IMR-90 (cell line): Measurements from ENCODE around the gene LZTS3. TPM values are rescaled to one million over a fixed set of nuclear protein-coding genes. Genes with fewer than 3 reads are reported as not detected.

Experiments used
- ATAC-seq: fragments of 200-7000 bp; cut with Tn5 transposase; 2 replicates; pipeline ENCODE4 v1.9.1; 2020; ENCODE audit warnings: low read depth, mild to moderate bottlenecking, moderate library complexity
- BruUV-seq: library from RNA; stranded (reverse); fragments of 400-500 nt; replicated peaks from 2 replicates; lab custom pipeline; 2021; lab: Mats Ljungman, UMichigan
- CTCF ChIA-PET: fragments of 300-600 bp; formaldehyde crosslinking; extraction: SDS; loops from one replicate; lab custom pipeline; 2021; ENCODE audit warnings: antibody characterized with exemption; lab: Yijun Ruan, JAX
- POLR2A ChIA-PET: fragments of 300-600 bp; sonication (Branson Sonifier 250); formaldehyde crosslinking; loops from one replicate; lab custom pipeline; 2022; ENCODE audit warnings: antibody characterized with exemption; ENCODE audit not compliant: unreplicated experiment; lab: Charles Lee
- DNase-seq: peaks from one replicate; pipeline ENCODE4 v3.0.0; 2013
- H2AFZ ChIP-seq: replicated peaks from 2 replicates; pipeline ENCODE3; 2013; ENCODE audit warnings: low read length, mild to moderate bottlenecking; ENCODE audit not compliant: poor library complexity
- H2AK5ac ChIP-seq: 2 replicates; pipeline ENCODE4 v1.6.1; 2013; ENCODE audit warnings: low read depth, low read length, inconsistent platforms
- H2AK9ac ChIP-seq: replicated peaks from 2 replicates; pipeline ENCODE3; 2013; ENCODE audit warnings: mild to moderate bottlenecking, low read depth, low read length, moderate library complexity; ENCODE audit not compliant: poor library complexity
- H2BK120ac ChIP-seq: 2 replicates; pipeline ENCODE4 v1.6.1; 2013; ENCODE audit warnings: low read depth, low read length, inconsistent platforms
- H2BK15ac ChIP-seq: 3 replicates; pipeline ENCODE4 v1.6.1; 2013; ENCODE audit warnings: low read depth, low read length, inconsistent platforms
- H2BK20ac ChIP-seq: 2 replicates; pipeline ENCODE4 v1.6.1; 2013; ENCODE audit warnings: low read depth, mild to moderate bottlenecking, inconsistent platforms, low read length, moderate library complexity
- H2BK5ac ChIP-seq: 2 replicates; pipeline ENCODE4 v1.6.1; 2013; ENCODE audit warnings: mild to moderate bottlenecking, low read depth, low read length, inconsistent platforms; ENCODE audit not compliant: poor library complexity, severe bottlenecking
- H3K14ac ChIP-seq: replicated peaks from 2 replicates; pipeline ENCODE4 v1.6.1; 2013; ENCODE audit warnings: low read depth, low read length, inconsistent platforms
- H3K18ac ChIP-seq: 2 replicates; pipeline ENCODE4 v1.6.1; 2013; ENCODE audit warnings: low read depth, low read length, control low read depth
- H3K23ac ChIP-seq: 2 replicates; pipeline ENCODE4 v1.6.1; 2013; ENCODE audit warnings: low read depth, low read length, inconsistent platforms
- H3K27ac ChIP-seq: 2 replicates; pipeline ENCODE4 v1.5.1; 2013; ENCODE audit warnings: mild to moderate bottlenecking, control low read depth, low read length; ENCODE audit not compliant: insufficient read depth
- H3K27me3 ChIP-seq: 2 replicates; pipeline ENCODE4 v1.6.1; 2013; ENCODE audit warnings: low read length; ENCODE audit not compliant: control insufficient read depth, insufficient read depth
- H3K36me3 ChIP-seq: 2 replicates; pipeline ENCODE4 v1.6.1; 2013; ENCODE audit warnings: low read length, mixed read lengths; ENCODE audit not compliant: control insufficient read depth, insufficient read depth
- H3K4ac ChIP-seq: 2 replicates; pipeline ENCODE4 v1.6.1; 2013; ENCODE audit warnings: low read depth, low read length, inconsistent platforms
- H3K4me1 ChIP-seq: 2 replicates; pipeline ENCODE4 v1.6.1; 2013; ENCODE audit warnings: low read length, mixed read lengths; ENCODE audit not compliant: control insufficient read depth, insufficient read depth
- H3K4me2 ChIP-seq: 2 replicates; pipeline ENCODE4 v1.6.1; 2013; ENCODE audit warnings: low read depth, mild to moderate bottlenecking, control low read depth, low read length, moderate library complexity
- H3K4me3 ChIP-seq: 2 replicates; pipeline ENCODE4 v1.5.1; 2013; ENCODE audit warnings: low read depth, mild to moderate bottlenecking, control low read depth, low read length, moderate library complexity; ENCODE audit not compliant: insufficient read depth
- H3K56ac ChIP-seq: 2 replicates; pipeline ENCODE4 v1.6.1; 2013; ENCODE audit warnings: low read length, inconsistent platforms; ENCODE audit not compliant: insufficient read depth; ENCODE audit errors: extremely low read depth
- H3K79me1 ChIP-seq, 2 experiments: 2 replicates each; pipeline ENCODE4 v1.6.1; 2013; ENCODE audit warnings: low read length in 2 of 2, inconsistent platforms in 1 of 2, low read depth in 1 of 2
- H3K9ac ChIP-seq: 2 replicates; pipeline ENCODE4 v1.6.1; 2013; ENCODE audit warnings: low read depth, low read length, control low read depth
- H3K9me1 ChIP-seq: 2 replicates; pipeline ENCODE4 v1.6.1; 2013; ENCODE audit warnings: low read length, inconsistent platforms; ENCODE audit not compliant: insufficient read depth
- H3K9me3 ChIP-seq: 2 replicates; pipeline ENCODE4 v1.6.1; 2013; ENCODE audit warnings: low read length; ENCODE audit not compliant: control insufficient read depth, insufficient read depth
- H4K20me1 ChIP-seq: 2 replicates; pipeline ENCODE4 v1.6.1; 2013; ENCODE audit warnings: low read length, inconsistent platforms; ENCODE audit not compliant: insufficient read depth
- H4K5ac ChIP-seq: 2 replicates; pipeline ENCODE4 v1.6.1; 2013; ENCODE audit warnings: mild to moderate bottlenecking, low read depth, low read length, control low read depth
- H4K8ac ChIP-seq, 2 experiments: 2 replicates each; pipeline ENCODE4 v1.6.1; 2013; ENCODE audit warnings: low read depth in 2 of 2, low read length in 2 of 2, control low read depth in 1 of 2, inconsistent platforms in 1 of 2
- H4K91ac ChIP-seq: 2 replicates; pipeline ENCODE4 v1.6.1; 2013; ENCODE audit warnings: low read depth, low read length, inconsistent platforms; ENCODE audit not compliant: insufficient read depth
- BHLHE40 ChIP-seq: fragments of 150-350 bp; IDR thresholded peaks from 2 replicates; pipeline ENCODE4 v1.6.1; 2016; ENCODE audit warnings: mild to moderate bottlenecking, low read depth, low read length
- CEBPB ChIP-seq: IDR thresholded peaks from 2 replicates; pipeline ENCODE4 v1.6.1; 2012; ENCODE audit warnings: low read depth, low read length, improper control_type of control experiment
- CHD1 ChIP-seq: IDR thresholded peaks from 2 replicates; pipeline ENCODE4 v1.6.1; 2012; ENCODE audit warnings: low read depth, low read length, improper control_type of control experiment
- ELK1 ChIP-seq: fragments of 150-350 bp; IDR thresholded peaks from 2 replicates; pipeline ENCODE4 v1.6.1; 2016; ENCODE audit warnings: low read depth, mild to moderate bottlenecking, low read length, moderate library complexity, borderline replicate concordance
- FOS ChIP-seq: fragments of 150-350 bp; IDR thresholded peaks from 2 replicates; pipeline ENCODE4 v1.6.1; 2016; ENCODE audit warnings: low read depth, low read length
- MAFK ChIP-seq: IDR thresholded peaks from 2 replicates; pipeline ENCODE4 v1.6.1; 2012; ENCODE audit warnings: low read depth, low read length, improper control_type of control experiment
- MAZ ChIP-seq: IDR thresholded peaks from 2 replicates; pipeline ENCODE4 v1.6.1; 2012; ENCODE audit warnings: low read depth, mild to moderate bottlenecking, low read length, improper control_type of control experiment, moderate library complexity, borderline replicate concordance
- MXI1 ChIP-seq: IDR thresholded peaks from 2 replicates; pipeline ENCODE4 v1.6.1; 2012; ENCODE audit warnings: low read depth, mild to moderate bottlenecking, low read length, moderate library complexity, borderline replicate concordance
- NFE2L2 ChIP-seq: fragments of 150-350 bp; IDR thresholded peaks from 2 replicates; pipeline ENCODE4 v1.6.1; 2016; ENCODE audit warnings: low read depth, mild to moderate bottlenecking, low read length
- POLR2A ChIP-seq: IDR thresholded peaks from 2 replicates; pipeline ENCODE4 v1.6.1; 2012; ENCODE audit warnings: mild to moderate bottlenecking, low read depth, low read length
- RAD21 ChIP-seq: IDR thresholded peaks from 2 replicates; pipeline ENCODE4 v1.6.1; 2012; ENCODE audit warnings: low read length, improper control_type of control experiment
- RCOR1 ChIP-seq: IDR thresholded peaks from 2 replicates; pipeline ENCODE4 v1.6.1; 2012; ENCODE audit warnings: mild to moderate bottlenecking, low read length, improper control_type of control experiment; ENCODE audit not compliant: insufficient replicate concordance
- RFX5 ChIP-seq: IDR thresholded peaks from 2 replicates; pipeline ENCODE4 v1.8.0; 2012; ENCODE audit warnings: low read depth, mild to moderate bottlenecking, low read length, moderate library complexity
- SMC3 ChIP-seq: fragments of 150-350 bp; IDR thresholded peaks from 2 replicates; pipeline ENCODE4 v1.6.1; 2016; ENCODE audit warnings: low read depth, mild to moderate bottlenecking, antibody characterized with exemption, low read length, moderate library complexity
- USF2 ChIP-seq: fragments of 150-350 bp; IDR thresholded peaks from 2 replicates; pipeline ENCODE4 v1.6.1; 2017; ENCODE audit warnings: mild to moderate bottlenecking, antibody characterized with exemption, low read length, low read depth
- WGBS, 2 experiments: methylation state at CpG; one replicate each; pipeline versions ENCODE4 v1.1.5 to v1.1.7; 2013; ENCODE audit warnings: missing lambda C conversion rate in 2 of 2; ENCODE audit not compliant: insufficient read length in 1 of 2; ENCODE audit errors: extremely low coverage in 2 of 2; 5-methylcytosine and 5-hydroxymethylcytosine counted together
- dilution Hi-C: fragments of 300-500 bp; cut with HindIII; formaldehyde crosslinking; loops from one replicate; pipeline ENCODE4 v1.14.3; 2018; ENCODE audit warnings: low sequenced_read_pairs; ENCODE audit not compliant: unreplicated experiment
- in situ Hi-C: fragments of 300-500 bp; cut with MboI; formaldehyde crosslinking; loops from 3 replicates; pipeline ENCODE4 v1.14.3; 2019; ENCODE audit warnings: low sequenced_read_pairs, inconsistent platforms, mixed read lengths
- intact Hi-C: fragments of 100-400 bp; cut with micrococcal nuclease; formaldehyde crosslinking; loops from 2 replicates; pipeline ENCODE4 v1.10.0; 2022
- polyA plus RNA-seq, 3 experiments: library from polyadenylated mRNA; depleted of rRNA; stranded (reverse); fragments of >200 nt; gene quantifications; 2 replicates each; pipeline ENCODE4 v1.2.3, GENCODE V29; 2012; ENCODE audit warnings: low replicate concordance in 1 of 3
- total RNA-seq: library from RNA; depleted of rRNA; stranded (reverse); fragments of >200 nt; gene quantifications from 2 replicates; pipeline ENCODE4 v1.2.3, GENCODE V29; 2012
- TF ChIP-seq, protein P1 (sequence below): conservative IDR thresholded peaks from 2 replicates; pipeline ENCODE4 v1.5.1; 2012; ENCODE audit warnings: mild to moderate bottlenecking, low read depth, low read length, improper control_type of control experiment

The LZTS3 gene
- total and polyA plus RNA-seq, 2 of the 4 experiments (the other 2 are of a cell fraction), result 1.4 to 3.2 TPM

DNA sequence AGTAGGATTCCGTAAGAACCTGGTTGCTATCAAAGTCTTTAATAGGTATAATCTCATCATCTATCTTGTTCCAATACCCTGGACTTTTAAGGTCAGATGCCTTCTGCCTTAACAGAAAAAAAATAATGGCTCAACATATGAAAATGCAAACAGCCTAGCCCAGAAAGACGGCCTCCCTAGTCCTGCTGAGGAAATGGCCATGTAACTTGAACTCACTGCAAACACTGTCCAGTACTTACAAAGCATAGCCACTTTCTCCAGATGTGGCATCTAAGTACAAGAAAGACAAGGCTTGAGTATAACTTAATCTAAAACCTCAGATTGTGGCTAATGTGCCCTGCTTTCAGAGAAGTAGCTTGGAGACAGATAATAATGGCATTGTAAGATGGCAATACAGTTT lies 40.2 kb downstream of the LZTS3 start:
- no peak overlapping the region for H2AFZ ChIP-seq
- CTCF ChIA-PET, result no interaction called here
- no peaks in the 10 kb centered on the region for H3K9me3 ChIP-seq
- peaks cover 8% of the 10 kb centered on the region for H3K9me1 ChIP-seq
- H3K36me3 ChIP-seq, result peaks cover 2% of the 10 kb centered on the region; the same call in 1 of the 2 replicates
- peaks cover 21 to 57% of the 10 kb centered on the region in 2 experiments for H3K79me1 ChIP-seq
- H2AK9ac ChIP-seq, result no peak overlapping the region
- no peak overlapping the region; the same call in 1 of the 2 replicates for H3K56ac ChIP-seq
- no CpG with 5 or more reads among the region's 2 CpGs for WGBS, 2 experiments
- H3K14ac ChIP-seq, result no peak overlapping the region
- dilution Hi-C loops (no loop called here), in situ Hi-C loops (no loop called here), intact Hi-C loops (no loop called here)
- H3K27me3 ChIP-seq, result no peaks in the 10 kb centered on the region
- H4K5ac ChIP-seq, result no peak overlapping the region
- no peak overlapping the region for H4K8ac ChIP-seq
- H2BK5ac ChIP-seq, result peak overlapping the region; percentile 71
- H2BK15ac ChIP-seq, result no peak overlapping the region
- peaks cover 12% of the 10 kb centered on the region for H3K4me1 ChIP-seq
- no peak overlapping the region for H3K23ac ChIP-seq
- H4K91ac ChIP-seq, result no peak overlapping the region
- 0 out of 2 replicates have a peak overlapping the region, but pooled peaks have one; percentile 14 for H3K27ac ChIP-seq
- H3K18ac ChIP-seq, result no peak overlapping the region; the same call in 1 of the 2 replicates
- H3K9ac ChIP-seq, result no peak overlapping the region
- BruUV-seq, result no TSS peak
- H2BK120ac ChIP-seq, result no peak overlapping the region
- DNase-seq, result peak; percentile 65
- POLR2A ChIA-PET, result interaction anchor here (0.7 kb wide), 1 partner anchor 81 kb away, joined by 7 read pairs; no protein-coding TSS in a partner anchor
- peak; percentile 79 for ATAC-seq
- H3K4me2 ChIP-seq, result peak overlapping the region; percentile 39; the same call in 1 of the 2 replicates
- TF ChIP-seq MXI1 (no peak), RCOR1 (no peak), RFX5 (no peak), FOS (no peak), ELK1 (no peak), SMC3 (no peak), NFE2L2 (no peak), POLR2A (no peak), CHD1 (no peak), BHLHE40 (no peak), USF2 (no peak), MAZ (no peak), RAD21 (no peak), MAFK (no peak), CEBPB (no peak)
- TF ChIP-seq, protein P1, sequence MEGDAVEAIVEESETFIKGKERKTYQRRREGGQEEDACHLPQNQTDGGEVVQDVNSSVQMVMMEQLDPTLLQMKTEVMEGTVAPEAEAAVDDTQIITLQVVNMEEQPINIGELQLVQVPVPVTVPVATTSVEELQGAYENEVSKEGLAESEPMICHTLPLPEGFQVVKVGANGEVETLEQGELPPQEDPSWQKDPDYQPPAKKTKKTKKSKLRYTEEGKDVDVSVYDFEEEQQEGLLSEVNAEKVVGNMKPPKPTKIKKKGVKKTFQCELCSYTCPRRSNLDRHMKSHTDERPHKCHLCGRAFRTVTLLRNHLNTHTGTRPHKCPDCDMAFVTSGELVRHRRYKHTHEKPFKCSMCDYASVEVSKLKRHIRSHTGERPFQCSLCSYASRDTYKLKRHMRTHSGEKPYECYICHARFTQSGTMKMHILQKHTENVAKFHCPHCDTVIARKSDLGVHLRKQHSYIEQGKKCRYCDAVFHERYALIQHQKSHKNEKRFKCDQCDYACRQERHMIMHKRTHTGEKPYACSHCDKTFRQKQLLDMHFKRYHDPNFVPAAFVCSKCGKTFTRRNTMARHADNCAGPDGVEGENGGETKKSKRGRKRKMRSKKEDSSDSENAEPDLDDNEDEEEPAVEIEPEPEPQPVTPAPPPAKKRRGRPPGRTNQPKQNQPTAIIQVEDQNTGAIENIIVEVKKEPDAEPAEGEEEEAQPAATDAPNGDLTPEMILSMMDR, result no peak
- no peak overlapping the region for H2AK5ac ChIP-seq
- H4K20me1 ChIP-seq, result peaks cover 15% of the 10 kb centered on the region; the same call in 1 of the 2 replicates
- no peak overlapping the region for H3K4me3 ChIP-seq
- no peak overlapping the region for H3K4ac ChIP-seq
- no peak overlapping the region for H2BK20ac ChIP-seq
